Retinal pigment epithelial cell (primary cell): ENCODE data around the gene CFAP100.

Experiments used
- DNase-seq: peaks from one replicate; pipeline ENCODE4 v3.0.0-alpha.2; 2010; ENCODE audit warnings: low read depth
- H3K4me3 ChIP-seq: 2 replicates; pipeline ENCODE4 v1.5.1; 2011; ENCODE audit warnings: mild to moderate bottlenecking, low read length, control low read depth, moderate library complexity
- CTCF ChIP-seq: conservative IDR thresholded peaks from 2 replicates; pipeline ENCODE4 v1.5.1; 2011; ENCODE audit warnings: low read depth, low read length, control low read depth, inconsistent platforms

The CFAP100 gene

GRCh38 chr3:126448893-126449180 is 54.1 kb downstream of the CFAP100 start:
- DNase-seq = no peak
- no peak overlapping the region for H3K4me3 ChIP-seq
- no peak for TF ChIP-seq CTCF

GRCh38 chr3:126449621-126450051 is 54.9 kb downstream of the CFAP100 start:
- no peak for DNase-seq
- H3K4me3 ChIP-seq = no peak overlapping the region
- TF ChIP-seq CTCF = no peak

- no peak overlapping the region for H3K4me3 ChIP-seq
- no peak for DNase-seq
- TF ChIP-seq CTCF = no peak
These were observed 55.5 kb downstream of the CFAP100 start for GRCh38 chr3:126450219-126450618.

- no peak for TF ChIP-seq CTCF
- DNase-seq = no peak
- H3K4me3 ChIP-seq = no peak overlapping the region
These were observed 56.0 kb downstream of the CFAP100 start for GRCh38 chr3:126450744-126451143.

- H3K4me3 ChIP-seq = no peak overlapping the region
- no peak for TF ChIP-seq CTCF
- DNase-seq = no peak
These were observed 56.8 kb downstream of the CFAP100 start for GRCh38 chr3:126451511-126451910.

- H3K4me3 ChIP-seq = no peak overlapping the region
- no peak for TF ChIP-seq CTCF
- DNase-seq = no peak
These were observed 57.5 kb downstream of the CFAP100 start for GRCh38 chr3:126452213-126452612.

- DNase-seq = no peak
- no peak overlapping the region for H3K4me3 ChIP-seq
- TF ChIP-seq CTCF = no peak
These were observed 59.3 kb downstream of the CFAP100 start for GRCh38 chr3:126454025-126454424.
